GM20431 (cell line): ENCODE results near the gene TBL1XR1.

Experiments used
- in situ Hi-C: fragments of 300-500 bp; cut with MseI, MboI; formaldehyde crosslinking; loops from one replicate; pipeline ENCODE4 v1.15.0; 2020; ENCODE audit warnings: low sequenced_read_pairs; ENCODE audit not compliant: unreplicated experiment

The TBL1XR1 gene

DNA sequence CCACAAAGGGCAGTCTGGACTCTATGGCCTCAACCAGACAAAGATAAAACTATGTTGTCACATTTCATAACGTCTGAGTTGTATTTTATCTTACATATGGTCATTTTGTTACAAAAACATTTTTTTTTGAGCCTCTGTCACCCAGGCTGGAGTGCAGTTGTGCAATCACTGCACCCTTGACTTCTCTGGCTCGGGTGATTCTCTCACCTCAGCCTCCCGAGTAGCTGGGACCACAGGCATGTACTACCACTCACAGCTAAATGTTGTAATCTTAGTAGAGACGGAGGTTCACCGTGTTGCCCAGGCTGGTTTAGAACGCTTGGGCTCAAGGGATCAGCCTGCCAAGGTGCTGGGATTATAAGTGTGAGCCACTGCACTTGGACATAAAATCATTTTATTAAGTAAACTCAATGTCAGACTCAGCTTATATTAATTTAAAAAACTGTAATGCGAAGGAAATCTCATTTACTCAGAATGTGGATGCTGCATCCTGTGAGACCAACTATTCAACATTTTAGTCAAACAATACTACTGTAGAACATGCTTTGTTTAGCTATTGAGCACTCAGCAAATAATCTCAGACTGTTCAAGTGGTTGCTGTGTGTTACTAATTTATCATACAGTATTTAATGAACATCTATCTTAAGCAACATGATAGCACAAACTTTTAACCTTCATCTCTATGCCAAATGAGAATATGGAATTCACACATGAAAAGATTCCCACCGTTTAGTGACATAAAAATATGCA lies 209.2 kb downstream of the TBL1XR1 start:
- in situ Hi-C loops = no loop called here

DNA sequence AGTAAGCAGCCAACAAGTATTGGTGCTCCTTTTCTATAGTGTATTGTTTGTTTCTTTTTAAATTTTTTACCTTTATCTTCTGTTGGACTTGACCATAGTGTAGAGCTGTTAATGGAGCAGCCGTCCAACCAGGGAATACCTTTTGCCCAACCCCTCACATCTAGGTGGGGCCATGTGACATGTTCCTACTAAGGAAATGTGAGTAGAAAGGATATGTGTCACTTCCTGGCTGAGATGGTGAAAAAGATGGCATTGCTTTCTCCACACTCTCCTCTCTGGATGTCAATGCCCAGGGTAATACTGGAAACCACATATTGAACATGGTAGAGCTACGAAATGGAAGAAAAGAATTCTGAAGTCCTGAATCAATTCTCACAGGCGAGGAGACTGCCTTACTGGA lies 218.8 kb downstream of the TBL1XR1 start:
- in situ Hi-C loops = no loop called here

GRCh38 chr3:176977331-176977730 lies 220.0 kb downstream of the TBL1XR1 start:
- in situ Hi-C loops = no loop called here

GRCh38 chr3:176976586-176976985 lies 220.7 kb downstream of the TBL1XR1 start:
- in situ Hi-C loops = no loop called here

DNA sequence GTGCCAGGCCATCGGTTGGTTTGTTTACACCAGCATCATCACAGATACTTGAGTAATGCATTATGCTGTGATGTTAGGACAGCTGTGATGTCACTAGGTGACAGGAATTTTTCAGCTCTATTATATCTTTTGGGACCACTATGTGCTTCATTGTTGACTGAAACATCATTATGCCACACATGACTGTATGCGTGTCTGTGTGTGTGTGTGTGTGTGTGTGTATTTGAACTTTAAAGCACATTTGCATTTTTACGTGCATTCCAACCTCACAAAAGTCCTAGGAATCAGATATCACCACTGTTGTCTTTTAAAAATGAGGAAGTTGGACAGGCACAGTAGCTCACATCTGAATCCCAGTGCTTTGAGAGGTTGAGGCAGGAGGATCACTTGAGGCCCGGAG lies 223.0 kb downstream of the TBL1XR1 start:
- in situ Hi-C loops = no loop called here

GRCh38 chr3:176971613-176972174 lies 225.6 kb downstream of the TBL1XR1 start:
- in situ Hi-C loops = no loop called here

- in situ Hi-C loops = no loop called here
Observed at GRCh38 chr3:176970770-176971169, 226.5 kb downstream of the TBL1XR1 start.

- in situ Hi-C loops = no loop called here
Observed at GRCh38 chr3:176969506-176969905, 227.8 kb downstream of the TBL1XR1 start.
